Pancreas (tissue), 10 donors: ENCODE results near the gene ROBO1. TPM values are rescaled to one million over a fixed set of nuclear protein-coding genes. Genes with fewer than 3 reads are reported as not detected.
A peak's percentile ranks its signal among the peaks of the same experiment; 100 is the strongest.

ENCODE experiments used
- ATAC-seq, 4 donors: fragments of 200-7000 bp; cut with Tn5 transposase; one replicate each; pipeline versions ENCODE4 v1.8.0 to v1.9.1; 2020; ENCODE audit warnings: mild to moderate bottlenecking in 4 of 4, moderate library complexity in 4 of 4
- DNase-seq, 6 donors: peaks; one replicate each; pipeline ENCODE4 v3.0.0-alpha.2; 2020
- FAIRE-seq: peaks from 2 replicates; lab custom pipeline; 2012; peaks lifted over from hg19 to GRCh38; lab: Jason Lieb, UNC
- H3K27ac ChIP-seq, 4 donors: fragments of 200-600 bp; sonication (generic); 1 replicate in 3 of 4; 2 replicates in 1 of 4; pipeline versions ENCODE4 v1.5.0 to v1.8.0; 2020
- H3K27me3 ChIP-seq, 4 donors: fragments of 200-600 bp; one replicate each; pipeline ENCODE4 v1.8.0; 2021
- H3K36me3 ChIP-seq, 3 donors: fragments of 200-600 bp; sonication (generic) in 1 of 3; one replicate each; pipeline versions ENCODE4 v1.5.0 to v1.8.0; 2020 to 2021
- H3K4me1 ChIP-seq, 3 donors: fragments of 200-600 bp; one replicate each; pipeline ENCODE4 v1.8.0; 2021
- H3K4me3 ChIP-seq, 4 donors: fragments of 200-600 bp; sonication (generic) in 2 of 4; one replicate each; pipeline versions ENCODE4 v1.5.0 to v1.8.0; 2020 to 2021
- H3K9me3 ChIP-seq, 4 donors: fragments of 200-600 bp; one replicate each; pipeline ENCODE4 v1.8.0; 2021
- CTCF ChIP-seq, 4 donors: fragments of 200-600 bp; sonication (generic) in 3 of 4; IDR thresholded peaks; one replicate each; pipeline versions ENCODE4 v1.5.0 to v1.8.0; 2021; ENCODE audit warnings: antibody characterized with exemption in 4 of 4
- WGBS, 2 donors: extraction: QIAGEN DNeasy Blood & Tissue Kit; methylation state at CpG; one replicate each; pipeline ENCODE4 v1.1.7; 2013; 5-methylcytosine and 5-hydroxymethylcytosine counted together
- intact Hi-C, 3 donors: fragments of 100-400 bp; cut with DNase I; formaldehyde crosslinking; loops; one replicate each; pipeline versions ENCODE4 v1.11.1 to v1.14.2; 2022
- polyA plus RNA-seq, 2 donors: library from polyadenylated mRNA; stranded (reverse); fragments of 200-250 nt; gene quantifications; one replicate each; pipeline ENCODE4 v1.2.3, GENCODE V29; 2013
- total RNA-seq, 6 donors: library from RNA; stranded (reverse); fragmentation: NEBNext Ultra II Directional in 4 of 6; extraction: Animal tissue kit (Norgen Biotek cat#: 25700) in 4 of 6; gene quantifications; one replicate each; pipeline versions ENCODE4 v1.2.1 to v1.2.4, GENCODE V29; 2021 to 2023
- donor health status: healthy with polysubstance abuse.
- donor health status: DM: no; HTN: no; CAD: no; lungs with moderate emphysema.
- donor health status: DM: no; HTN: no; CAD: no.
- donor health status: control.
- donor health status: control.
- donor health status: Bipolar disorder and iron deficiency.
- donor health status: DM: yes; HTN: yes; CAD: no.
- donor health status: DM: no; HTN: no; CAD: no.
- donor health status: DM: no; HTN: no; CAD: no.
- donor health status: DM: yes; HTN: yes; CAD: no.

Gene ROBO1
- total and polyA plus RNA-seq, 8 donors: 0.51 to 8.5 (median 2.8) TPM

GRCh38 chr3:78911394-78911793, 856.4 kb downstream of the ROBO1 start:
- H3K4me3 ChIP-seq: no peak overlapping the region
- no peak for ATAC-seq
- no peak for DNase-seq
- no peak overlapping the region for H3K27ac ChIP-seq
- no peak for FAIRE-seq
- no peaks in the 10 kb centered on the region for H3K36me3 ChIP-seq
- WGBS, 2 donors: 46 to 66% methylated on average over 4 of the region's 4 CpGs
- no peaks in the 10 kb centered on the region for H3K4me1 ChIP-seq
- no peaks in the 10 kb centered on the region for H3K9me3 ChIP-seq
- intact Hi-C loops: no loop called here
- H3K27me3 ChIP-seq: no peaks in the 10 kb centered on the region
- TF ChIP-seq CTCF (IDR thresholded peaks at IDR 0.05): no peak

- FAIRE-seq (no peak), ATAC-seq (no peak), DNase-seq (no peak)
- no peaks in the 10 kb centered on the region for H3K27me3 ChIP-seq
- no peak for TF ChIP-seq CTCF (IDR thresholded peaks at IDR 0.05)
- H3K9me3 ChIP-seq: no peaks in the 10 kb centered on the region
- no peaks in the 10 kb centered on the region for H3K4me1 ChIP-seq
- H3K4me3 ChIP-seq: no peak overlapping the region
- intact Hi-C loops: no loop called here
- no peak overlapping the region for H3K27ac ChIP-seq
- H3K36me3 ChIP-seq: no peaks in the 10 kb centered on the region
- 73 to 80% methylated on average over 3 of the region's 3 CpGs for WGBS, 2 donors
These were observed 859.6 kb downstream of the ROBO1 start for GRCh38 chr3:78908236-78908635.

- ATAC-seq (no peak), FAIRE-seq (no peak), DNase-seq (no peak)
- TF ChIP-seq CTCF (IDR thresholded peaks at IDR 0.05): no peak
- no peaks in the 10 kb centered on the region for H3K4me1 ChIP-seq
- no peak overlapping the region for H3K27ac ChIP-seq
- H3K36me3 ChIP-seq: no peaks in the 10 kb centered on the region
- no peak overlapping the region for H3K4me3 ChIP-seq
- H3K27me3 ChIP-seq: no peaks in the 10 kb centered on the region
- 69 to 85% methylated on average over 2 of the region's 2 CpGs for WGBS, 2 donors
- no peaks in the 10 kb centered on the region for H3K9me3 ChIP-seq
- intact Hi-C loops: no loop called here
These were observed 860.4 kb downstream of the ROBO1 start for GRCh38 chr3:78907367-78907766.

- Histone ChIP-seq H3K27ac (no peak overlapping the region), H3K9me3 (no peaks in the 10 kb centered on the region), H3K27me3 (no peaks in the 10 kb centered on the region), H3K4me3 (no peak overlapping the region), H3K36me3 (no peaks in the 10 kb centered on the region), H3K4me1 (no peaks in the 10 kb centered on the region)
- FAIRE-seq: no peak
- no peak for ATAC-seq
- 70 to 94% methylated on average over 1 of the region's 1 CpG for WGBS, 2 donors
- no peak for DNase-seq
- TF ChIP-seq CTCF (IDR thresholded peaks at IDR 0.05): no peak
- intact Hi-C loops: no loop called here
These were observed 860.9 kb downstream of the ROBO1 start for GRCh38 chr3:78906930-78907329.

GRCh38 chr3:78906245-78906644, 861.6 kb downstream of the ROBO1 start:
- Histone ChIP-seq H3K4me1 (no peaks in the 10 kb centered on the region), H3K4me3 (no peak overlapping the region), H3K27ac (no peak overlapping the region), H3K9me3 (no peaks in the 10 kb centered on the region), H3K36me3 (no peaks in the 10 kb centered on the region), H3K27me3 (no peaks in the 10 kb centered on the region)
- intact Hi-C loops: no loop called here
- TF ChIP-seq CTCF (IDR thresholded peaks at IDR 0.05): no peak
- no peak for DNase-seq
- FAIRE-seq: no peak
- ATAC-seq: peak in 1 of 4 donors; percentile 18
